ENCODE data around the gene CSRNP2. TPM values are rescaled to one million over a fixed set of nuclear protein-coding genes. Genes with fewer than 3 reads are reported as not detected.
"Not testable (repeated sequence)": the region's sequence is repeated elsewhere in the genome, so short reads cannot be mapped to it uniquely, and the experiment has no call there.

The CSRNP2 gene
- total RNA-seq, 2 experiments from 2014 or later: 17.7 to 20.4 TPM

GRCh38 chr12:51018956-51019355, 64.4 kb downstream of the CSRNP2 start:
- Mint-ChIP-seq H3K36me3 (no peaks in the 10 kb centered on the region), H3K27me3 (no peaks in the 10 kb centered on the region), H3K9me3 (ENCODE audit: low read depth) (no peaks in the 10 kb centered on the region), H3K4me3 (no peak overlapping the region), H3K27ac (no peak overlapping the region), H3K4me1 (peaks cover 29% of the 10 kb centered on the region)
- ATAC-seq (no peak), DNase-seq (no peak)
- CTCF ChIA-PET: interaction anchor here (0.7 to 1.3 kb wide), 4 partner anchors 9 to 941 kb away, joined by 3 to 5 read pairs (median 4); no protein-coding TSS in a partner anchor

GRCh38 chr12:51017452-51017851, 65.9 kb downstream of the CSRNP2 start:
- H3K36me3 Mint-ChIP-seq: no peaks in the 10 kb centered on the region
- no peak for DNase-seq
- ATAC-seq: no peak
- CTCF ChIA-PET: no interaction called here
- H3K27ac Mint-ChIP-seq: no peak overlapping the region
- peaks cover 27% of the 10 kb centered on the region for H3K4me1 Mint-ChIP-seq
- no peaks in the 10 kb centered on the region for H3K9me3 Mint-ChIP-seq (ENCODE audit: low read depth)
- no peak overlapping the region for H3K4me3 Mint-ChIP-seq
- no peaks in the 10 kb centered on the region for H3K27me3 Mint-ChIP-seq

- not testable (repeated sequence) for H3K36me3 Mint-ChIP-seq; ATAC-seq; DNase-seq; H3K27me3 Mint-ChIP-seq; H3K4me3 Mint-ChIP-seq; H3K9me3 Mint-ChIP-seq (ENCODE audit: low read depth); H3K27ac Mint-ChIP-seq
- H3K4me1 Mint-ChIP-seq: peaks cover 11% of the 10 kb centered on the region
- CTCF ChIA-PET: interaction anchor here (1.1 kb wide), 1 partner anchor 13 kb away, joined by 3 read pairs; no protein-coding TSS in a partner anchor
Observed at GRCh38 chr12:51014467-51014866, 68.9 kb downstream of the CSRNP2 start.

- Mint-ChIP-seq H3K27ac (no peak overlapping the region), H3K36me3 (peaks cover 3% of the 10 kb centered on the region), H3K9me3 (ENCODE audit: low read depth) (no peaks in the 10 kb centered on the region), H3K4me3 (no peak overlapping the region), H3K4me1 (peaks cover 16% of the 10 kb centered on the region), H3K27me3 (no peaks in the 10 kb centered on the region)
- ATAC-seq: no peak
- CTCF ChIA-PET: interaction anchor here (1.1 to 2.0 kb wide), 2 partner anchors 8 to 14 kb away, joined by 3 to 5 read pairs; no protein-coding TSS in a partner anchor
- no peak for DNase-seq
Observed at GRCh38 chr12:51013441-51013840, 70.0 kb downstream of the CSRNP2 start.

- Mint-ChIP-seq H3K27me3 (no peaks in the 10 kb centered on the region), H3K27ac (no peak overlapping the region), H3K36me3 (peaks cover 8% of the 10 kb centered on the region), H3K4me3 (no peak overlapping the region), H3K9me3 (ENCODE audit: low read depth) (no peaks in the 10 kb centered on the region), H3K4me1 (peaks cover 16% of the 10 kb centered on the region)
- DNase-seq: no peak
- CTCF ChIA-PET: interaction anchor here (0.8 to 2.0 kb wide), 2 partner anchors 9 to 16 kb away, joined by 3 to 5 read pairs; no protein-coding TSS in a partner anchor
- no peak for ATAC-seq
Observed at GRCh38 chr12:51012570-51013236, 70.7 kb downstream of the CSRNP2 start.

GRCh38 chr12:51011955-51012354, 71.4 kb downstream of the CSRNP2 start:
- no peaks in the 10 kb centered on the region for H3K27me3 Mint-ChIP-seq
- H3K4me1 Mint-ChIP-seq: peaks cover 16% of the 10 kb centered on the region
- H3K27ac Mint-ChIP-seq: no peak overlapping the region
- CTCF ChIA-PET: interaction anchor here (0.6 to 0.8 kb wide), 3 partner anchors 17 to 341 kb away, joined by 3 read pairs; no protein-coding TSS in a partner anchor
- DNase-seq (no peak), ATAC-seq (no peak)
- H3K9me3 Mint-ChIP-seq (ENCODE audit: low read depth): no peaks in the 10 kb centered on the region
- no peak overlapping the region for H3K4me3 Mint-ChIP-seq
- peaks cover 12% of the 10 kb centered on the region for H3K36me3 Mint-ChIP-seq

Other genes starting within 250 kb of the CSRNP2 start
- not detected for gene TMPRSS12, start 240.7 kb downstream of the CSRNP2 start, total RNA-seq
- gene HIGD1C, start 131.1 kb downstream of the CSRNP2 start, total RNA-seq: not detected
- 10 to 100 TPM; 38.2 to 42.3 TPM for gene SLC11A2, start 57.2 kb downstream of the CSRNP2 start, total RNA-seq
- 10 to 100 TPM; 76.7 to 80.8 TPM for gene LETMD1, start 35.3 kb downstream of the CSRNP2 start, total RNA-seq
- 10 to 100 TPM; 34.7 to 40.5 TPM for gene TFCP2, start 89.5 kb upstream of the CSRNP2 start, total RNA-seq
- 1 to 10 TPM; 3.6 to 5.4 TPM for gene POU6F1, start 134.5 kb upstream of the CSRNP2 start, total RNA-seq
- 100 to 1,000 TPM; 174 to 181 TPM for gene DAZAP2, start 155.2 kb upstream of the CSRNP2 start, total RNA-seq
- gene SMAGP, start 186.8 kb upstream of the CSRNP2 start, total RNA-seq: 1 to 10 TPM; 1.4 to 3.4 TPM
- 100 to 1,000 TPM; 109 to 147 TPM for gene BIN2, start 240.6 kb upstream of the CSRNP2 start, total RNA-seq

Measured in activated CD8-positive, alpha-beta memory T cell treated with anti-CD3 and anti-CD28 coated beads, Interleukin-2, amount 10 ng/mL, durations not matched to agents 7 days and 5 days (primary cell).